CD14-positive monocyte (primary cell): ENCODE measurements around the gene STX2. TPM values are rescaled to one million over a fixed set of nuclear protein-coding genes. Genes with fewer than 3 reads are reported as not detected.
A peak's percentile ranks its signal among the peaks of the same experiment; 100 is the strongest.

Experiments used
- DNase-seq, 3 donors: peaks; one replicate each; pipeline ENCODE4 v3.0.0-alpha.2; 2011 to 2022
- H2AFZ ChIP-seq: 2 replicates; pipeline ENCODE4 v1.6.0; 2012; ENCODE audit warnings: mild to moderate bottlenecking, low read depth, low read length, inconsistent platforms; ENCODE audit not compliant: insufficient read depth, poor library complexity, severe bottlenecking
- H3K27ac ChIP-seq, 2 donors: 1 replicate in 1 of 2; 2 replicates in 1 of 2; pipeline ENCODE4 v1.5.1; 2012 to 2013; ENCODE audit warnings: low read length in 2 of 2, control low read depth in 1 of 2, inconsistent platforms in 1 of 2, low read depth in 1 of 2, mild to moderate bottlenecking in 1 of 2
- H3K27me3 ChIP-seq, 2 donors: one replicate each; pipeline versions ENCODE4 v1.6.0 to v1.6.1; 2011 to 2013; ENCODE audit warnings: low read length in 2 of 2; ENCODE audit not compliant: control insufficient read depth in 2 of 2, insufficient read depth in 2 of 2
- H3K36me3 ChIP-seq, 2 donors: replicated peaks in 1 of 2; 1 replicate in 1 of 2; 2 replicates in 1 of 2; pipeline versions ENCODE4 v1.5.1 to v1.6.1; 2012 to 2013; ENCODE audit warnings: low read length in 2 of 2, control low read depth in 1 of 2, inconsistent platforms in 1 of 2, mild to moderate bottlenecking in 1 of 2; ENCODE audit not compliant: insufficient read depth in 2 of 2, control insufficient read depth in 1 of 2
- H3K4me1 ChIP-seq, 2 donors: 1 replicate in 1 of 2; 2 replicates in 1 of 2; pipeline versions ENCODE4 v1.5.1 to v1.6.1; 2012 to 2013; ENCODE audit warnings: low read length in 2 of 2, control low read depth in 1 of 2, inconsistent platforms in 1 of 2, mild to moderate bottlenecking in 1 of 2, moderate library complexity in 1 of 2; ENCODE audit not compliant: insufficient read depth in 2 of 2, control insufficient read depth in 1 of 2
- H3K4me2 ChIP-seq: replicated peaks from 2 replicates; pipeline ENCODE3; 2012; ENCODE audit warnings: low read length, moderate library complexity, mild to moderate bottlenecking; ENCODE audit not compliant: poor library complexity, severe bottlenecking; ENCODE audit errors: extremely low read depth
- H3K4me3 ChIP-seq, 3 experiments: fragments of 200-600 bp in 1 of 3; sonication (generic) in 1 of 3; replicated peaks in 1 of 3; 1 replicate in 2 of 3; 2 replicates in 1 of 3; pipeline ENCODE4 v1.5.1; 2011 to 2013; ENCODE audit warnings: low read length in 3 of 3, mild to moderate bottlenecking in 3 of 3, control low read depth in 2 of 3, low read depth in 2 of 3, inconsistent platforms in 1 of 3, moderate library complexity in 1 of 3
- H3K79me2 ChIP-seq: 2 replicates; pipeline ENCODE4 v1.6.0; 2012; ENCODE audit warnings: mild to moderate bottlenecking, control low read depth, inconsistent platforms, low read length, moderate library complexity; ENCODE audit not compliant: insufficient read depth
- H3K9ac ChIP-seq: 2 replicates; pipeline ENCODE4 v1.6.0; 2017; ENCODE audit warnings: low read length, mild to moderate bottlenecking; ENCODE audit not compliant: insufficient read depth, poor library complexity, severe bottlenecking
- H3K9me3 ChIP-seq, 2 donors: replicated peaks in 1 of 2; 1 replicate in 1 of 2; 2 replicates in 1 of 2; pipeline versions ENCODE4 v1.5.1 to v1.6.1; 2012 to 2013; ENCODE audit warnings: low read length in 2 of 2, control low read depth in 1 of 2; ENCODE audit not compliant: control insufficient read depth in 1 of 2, insufficient read depth in 1 of 2
- H4K20me1 ChIP-seq: 2 replicates; pipeline ENCODE4 v1.6.0; 2012; ENCODE audit warnings: mild to moderate bottlenecking, low read length, control low read depth, moderate library complexity; ENCODE audit not compliant: insufficient read depth
- H3K27ac Mint-ChIP-seq, 7 donors: one replicate each; pipeline ENCODE4 v1.8.0; 2020; ENCODE audit warnings: mild to moderate bottlenecking in 7 of 7, mixed read lengths in 7 of 7, moderate library complexity in 6 of 7, inconsistent platforms in 2 of 7
- H3K27me3 Mint-ChIP-seq, 3 donors: one replicate each; pipeline ENCODE4 v1.8.0; 2021 to 2022; ENCODE audit warnings: low read depth in 3 of 3, mild to moderate bottlenecking in 3 of 3, mixed read lengths in 3 of 3, moderate library complexity in 3 of 3, inconsistent platforms in 1 of 3
- H3K36me3 Mint-ChIP-seq, 2 donors: one replicate each; pipeline ENCODE4 v1.8.0; 2020; ENCODE audit warnings: mixed read lengths in 2 of 2, inconsistent platforms in 1 of 2, mild to moderate bottlenecking in 1 of 2
- H3K4me1 Mint-ChIP-seq: one replicate; pipeline ENCODE4 v1.8.0; 2020; ENCODE audit warnings: mild to moderate bottlenecking, mixed read lengths
- H3K4me3 Mint-ChIP-seq, 2 donors: one replicate each; pipeline ENCODE4 v1.8.0; 2020; ENCODE audit warnings: mild to moderate bottlenecking in 2 of 2, mixed read lengths in 2 of 2, moderate library complexity in 1 of 2
- H3K9me3 Mint-ChIP-seq, 7 donors: one replicate each; pipeline ENCODE4 v1.8.0; 2020 to 2022; ENCODE audit warnings: mixed read lengths in 7 of 7, mild to moderate bottlenecking in 6 of 7, moderate library complexity in 6 of 7, inconsistent platforms in 2 of 7
- CTCF ChIP-seq: fragments of 200-600 bp; IDR thresholded peaks from one replicate; pipeline ENCODE4 v1.8.0; 2022; ENCODE audit warnings: antibody characterized with exemption, mild to moderate bottlenecking
- WGBS: methylation state at CpG from one replicate; pipeline ENCODE4 v1.1.5; 2013; ENCODE audit warnings: missing lambda C conversion rate; ENCODE audit not compliant: insufficient coverage; 5-methylcytosine and 5-hydroxymethylcytosine counted together
- intact Hi-C, 2 donors: fragments of 100-400 bp; cut with micrococcal nuclease; formaldehyde crosslinking; loops; one replicate each; pipeline versions ENCODE4 v1.15.0 to v1.15.1; 2023
- polyA plus RNA-seq, 3 donors: library from polyadenylated mRNA; depleted of rRNA in 1 of 3; unstranded in 2 of 3; stranded (reverse) in 1 of 3; fragments of 300-500 nt in 2 of 3; fragments of >200 nt in 1 of 3; fragmentation: Illumina TruSeq in 2 of 3; gene quantifications; 1 replicate in 2 of 3; 2 replicates in 1 of 3; pipeline ENCODE4 v1.2.3, GENCODE V29; 2012 to 2021

STX2 gene
- polyA plus RNA-seq, 3 donors: 4.8 to 32.9 (median 7.6) TPM

- Mint-ChIP-seq H3K9me3 (no peaks in the 10 kb centered on the region), H3K4me1 (no peaks in the 10 kb centered on the region), H3K4me3 (no peak overlapping the region), H3K36me3 (peaks cover 49 to 72% of the 10 kb centered on the region in 2 donors), H3K27ac (peak overlapping the region in 1 of 7 donors; percentile 69), H3K27me3 (peaks cover 0 to 1% (median 1%) of the 10 kb centered on the region in 3 donors)
- no peak overlapping the region for H3K4me2 ChIP-seq
- H2AFZ ChIP-seq: no peak overlapping the region
- H3K4me3 ChIP-seq: no peak overlapping the region
- H3K9me3 ChIP-seq: no peaks in the 10 kb centered on the region
- DNase-seq: no peak
- H3K9ac ChIP-seq: no peak overlapping the region
- no peaks in the 10 kb centered on the region for H4K20me1 ChIP-seq
- intact Hi-C loops: no loop called here
- H3K4me1 ChIP-seq: no peaks in the 10 kb centered on the region
- H3K27me3 ChIP-seq: no peaks in the 10 kb centered on the region
- WGBS: 91% methylated on average over 17 of the region's 20 CpGs
- H3K27ac ChIP-seq: no peak overlapping the region
- no peaks in the 10 kb centered on the region for H3K79me2 ChIP-seq
- peaks cover 33 to 75% of the 10 kb centered on the region in 2 donors for H3K36me3 ChIP-seq
- no peak for TF ChIP-seq CTCF
Measured at GRCh38 chr12:130792821-130793553, 46.1 kb downstream of the STX2 start.

- no peak for DNase-seq
- H3K4me1 Mint-ChIP-seq: no peaks in the 10 kb centered on the region
- no peak overlapping the region for H3K4me3 ChIP-seq
- WGBS: 100% methylated on average over 1 of the region's 10 CpGs
- H2AFZ ChIP-seq: no peak overlapping the region
- no peaks in the 10 kb centered on the region for H3K27me3 ChIP-seq
- no peak overlapping the region for H3K4me2 ChIP-seq
- H3K4me3 Mint-ChIP-seq: no peak overlapping the region
- peaks cover 0 to 7% of the 10 kb centered on the region in 2 donors for H3K9me3 ChIP-seq
- H3K4me1 ChIP-seq: no peaks in the 10 kb centered on the region
- no peaks in the 10 kb centered on the region for H4K20me1 ChIP-seq
- H3K36me3 ChIP-seq: peaks cover 21 to 61% of the 10 kb centered on the region in 2 donors
- no peak overlapping the region for H3K9ac ChIP-seq
- peaks cover 1 to 6% (median 2%) of the 10 kb centered on the region in 7 donors for H3K9me3 Mint-ChIP-seq
- H3K27ac ChIP-seq: no peak overlapping the region
- peaks cover 38 to 71% of the 10 kb centered on the region in 2 donors for H3K36me3 Mint-ChIP-seq
- H3K27me3 Mint-ChIP-seq: peaks cover 0 to 1% (median 1%) of the 10 kb centered on the region in 3 donors
- intact Hi-C loops: no loop called here
- H3K79me2 ChIP-seq: no peaks in the 10 kb centered on the region
- no peak overlapping the region for H3K27ac Mint-ChIP-seq
- TF ChIP-seq CTCF: no peak
Measured at GRCh38 chr12:130791629-130792028, 47.4 kb downstream of the STX2 start.
